Kidney (tissue), 14 donors: Measurements from ENCODE around the gene LPA. TPM values are rescaled to one million over a fixed set of nuclear protein-coding genes. Genes with fewer than 3 reads are reported as not detected.

ENCODE experiments used
- DNase-seq, 5 donors: peaks; one replicate each; pipeline ENCODE4 v3.0.0-alpha.2; 2013 to 2020
- FAIRE-seq: peaks from 2 replicates; lab custom pipeline; 2012; peaks lifted over from hg19 to GRCh38; lab: Jason Lieb, UNC
- H3K27ac ChIP-seq, 2 donors: one replicate each; pipeline ENCODE4 v1.7.0; 2013; ENCODE audit warnings: low read depth in 2 of 2, low read length in 2 of 2, inconsistent platforms in 1 of 2
- H3K27me3 ChIP-seq: one replicate; pipeline ENCODE4 v1.7.1; 2013; ENCODE audit warnings: low read length, inconsistent platforms; ENCODE audit not compliant: control insufficient read depth, insufficient read depth
- H3K36me3 ChIP-seq, 3 donors: one replicate each; pipeline versions ENCODE4 v1.7.0 to v1.7.1; 2013; ENCODE audit warnings: low read length in 3 of 3, control low read depth in 1 of 3, inconsistent platforms in 1 of 3; ENCODE audit not compliant: insufficient read depth in 3 of 3, control insufficient read depth in 2 of 3
- H3K4me1 ChIP-seq, 3 donors: one replicate each; pipeline versions ENCODE4 v1.7.0 to v1.7.1; 2013; ENCODE audit warnings: low read length in 3 of 3, inconsistent platforms in 1 of 3, low read depth in 1 of 3; ENCODE audit not compliant: control insufficient read depth in 2 of 3, insufficient read depth in 2 of 3
- H3K4me3 ChIP-seq, 3 donors: one replicate each; pipeline versions ENCODE4 v1.7.0 to v1.8.1; 2013; ENCODE audit warnings: low read length in 3 of 3, control low read depth in 1 of 3, inconsistent platforms in 1 of 3
- H3K9ac ChIP-seq, 3 donors: one replicate each; pipeline versions ENCODE4 v1.7.0 to v1.7.1; 2013; ENCODE audit warnings: low read length in 3 of 3, control low read depth in 1 of 3, inconsistent platforms in 1 of 3
- H3K9me3 ChIP-seq, 3 donors: one replicate each; pipeline versions ENCODE4 v1.7.0 to v1.7.1; 2013; ENCODE audit warnings: low read length in 3 of 3, control low read depth in 1 of 3, inconsistent platforms in 1 of 3; ENCODE audit not compliant: control insufficient read depth in 2 of 3, insufficient read depth in 1 of 3
- intact Hi-C: fragments of 100-400 bp; cut with DNase I; formaldehyde crosslinking; loops from one replicate; pipeline ENCODE4 v1.11.1; 2022
- polyA plus RNA-seq: library from polyadenylated mRNA; stranded (reverse); fragments of 350-450 nt; fragmentation: Illumina TruSeq; extraction: RNeasy Lipid Tissue Mini Kit (QIAGEN cat#74804); gene quantifications from one replicate; pipeline ENCODE4 v1.2.3, GENCODE V29; 2014; ENCODE audit warnings: low read depth, low replicate concordance; ENCODE audit not compliant: insufficient read depth
- total RNA-seq: library from RNA; stranded (reverse); fragmentation: NEBNext Ultra II Directional; extraction: Animal tissue kit (Norgen Biotek cat#: 25700); gene quantifications from one replicate; pipeline ENCODE4 v1.2.1, GENCODE V29; 2021
- TF ChIP-seq, protein P1 (sequence below): IDR thresholded peaks from 3 replicates; pipeline ENCODE4 v1.5.1; 2012; ENCODE audit warnings: mild to moderate bottlenecking, moderate library complexity, borderline replicate concordance; ENCODE audit not compliant: insufficient read depth; ENCODE audit errors: extremely low read depth
- donor health status: control.
- donor health status: control.
- donor health status: control.
- donor health status: control.
- donor health status: control.
- donor health status: DM: yes; HTN: yes; CAD: no.
- donor health status: Normal renal cell carcinoma (clear cell type).

LPA gene
- total and polyA plus RNA-seq, 2 donors from 2014 or later, result not detected

DNA sequence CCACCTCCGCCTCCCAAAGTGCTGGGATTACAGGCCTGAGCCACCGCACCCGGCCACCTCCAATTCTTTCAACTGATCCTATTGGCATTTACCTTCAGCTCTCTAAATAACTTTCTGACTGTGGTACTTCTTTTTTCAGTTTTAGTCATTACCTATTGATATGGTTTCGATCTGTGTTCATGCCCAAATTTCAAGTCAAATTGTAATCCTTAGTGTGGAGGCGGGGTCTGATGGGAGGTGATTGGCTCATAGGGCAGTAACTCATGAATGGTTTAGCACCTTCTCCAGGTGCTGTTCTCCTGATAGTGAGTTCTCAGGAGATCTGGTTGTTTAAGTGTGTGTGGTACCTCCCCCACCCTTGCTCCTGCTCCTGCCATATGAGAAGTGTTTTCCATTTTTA is 140.9 kb downstream of the LPA start:
- Histone ChIP-seq H3K9me3 (no peaks in the 10 kb centered on the region), H3K27me3 (no peaks in the 10 kb centered on the region), H3K4me3 (no peak overlapping the region), H3K9ac (no peak overlapping the region), H3K4me1 (peaks cover 0 to 4% (median 0%) of the 10 kb centered on the region in 3 donors), H3K27ac (no peak overlapping the region), H3K36me3 (no peaks in the 10 kb centered on the region)
- TF ChIP-seq, protein P1, sequence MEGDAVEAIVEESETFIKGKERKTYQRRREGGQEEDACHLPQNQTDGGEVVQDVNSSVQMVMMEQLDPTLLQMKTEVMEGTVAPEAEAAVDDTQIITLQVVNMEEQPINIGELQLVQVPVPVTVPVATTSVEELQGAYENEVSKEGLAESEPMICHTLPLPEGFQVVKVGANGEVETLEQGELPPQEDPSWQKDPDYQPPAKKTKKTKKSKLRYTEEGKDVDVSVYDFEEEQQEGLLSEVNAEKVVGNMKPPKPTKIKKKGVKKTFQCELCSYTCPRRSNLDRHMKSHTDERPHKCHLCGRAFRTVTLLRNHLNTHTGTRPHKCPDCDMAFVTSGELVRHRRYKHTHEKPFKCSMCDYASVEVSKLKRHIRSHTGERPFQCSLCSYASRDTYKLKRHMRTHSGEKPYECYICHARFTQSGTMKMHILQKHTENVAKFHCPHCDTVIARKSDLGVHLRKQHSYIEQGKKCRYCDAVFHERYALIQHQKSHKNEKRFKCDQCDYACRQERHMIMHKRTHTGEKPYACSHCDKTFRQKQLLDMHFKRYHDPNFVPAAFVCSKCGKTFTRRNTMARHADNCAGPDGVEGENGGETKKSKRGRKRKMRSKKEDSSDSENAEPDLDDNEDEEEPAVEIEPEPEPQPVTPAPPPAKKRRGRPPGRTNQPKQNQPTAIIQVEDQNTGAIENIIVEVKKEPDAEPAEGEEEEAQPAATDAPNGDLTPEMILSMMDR, result no peak
- FAIRE-seq, result no peak
- intact Hi-C loops, result no loop called here
- no peak for DNase-seq

GRCh38 chr6:160520043-160520904 is 143.8 kb downstream of the LPA start:
- no peak for FAIRE-seq
- peak; percentile 85 to 93 (median 88) for DNase-seq
- intact Hi-C loops, result no loop called here

GRCh38 chr6:160519603-160520042 is 144.5 kb downstream of the LPA start:
- no peak overlapping the region for H3K9ac ChIP-seq
- no peaks in the 10 kb centered on the region for H3K27me3 ChIP-seq
- H3K4me3 ChIP-seq, result peak overlapping the region in 1 of 3 donors; percentile 74
- DNase-seq (no peak), FAIRE-seq (peak; percentile 25)
- intact Hi-C loops, result no loop called here
- TF ChIP-seq, protein P1, result peak; percentile 91
- peaks cover 0 to 4% (median 0%) of the 10 kb centered on the region in 3 donors for H3K4me1 ChIP-seq
- no peaks in the 10 kb centered on the region for H3K36me3 ChIP-seq
- no peak overlapping the region for H3K27ac ChIP-seq
- no peaks in the 10 kb centered on the region for H3K9me3 ChIP-seq

More at GRCh38 chr6:160520043-160520904, 143.8 kb downstream of the LPA start:
- H3K27me3 ChIP-seq, result no peaks in the 10 kb centered on the region
- no peak overlapping the region for H3K27ac ChIP-seq
- H3K4me1 ChIP-seq, result peaks cover 0 to 4% (median 0%) of the 10 kb centered on the region in 3 donors
- TF ChIP-seq, protein P1, result peak; percentile 10
- no peaks in the 10 kb centered on the region for H3K36me3 ChIP-seq
- H3K9me3 ChIP-seq, result no peaks in the 10 kb centered on the region
- H3K9ac ChIP-seq, result peak overlapping the region; percentile 36 to 75 (median 67)
- peak overlapping the region; percentile 57 to 79 (median 74) for H3K4me3 ChIP-seq
